ENCODE data around the gene SNIP1.

SNIP1 gene

DNA sequence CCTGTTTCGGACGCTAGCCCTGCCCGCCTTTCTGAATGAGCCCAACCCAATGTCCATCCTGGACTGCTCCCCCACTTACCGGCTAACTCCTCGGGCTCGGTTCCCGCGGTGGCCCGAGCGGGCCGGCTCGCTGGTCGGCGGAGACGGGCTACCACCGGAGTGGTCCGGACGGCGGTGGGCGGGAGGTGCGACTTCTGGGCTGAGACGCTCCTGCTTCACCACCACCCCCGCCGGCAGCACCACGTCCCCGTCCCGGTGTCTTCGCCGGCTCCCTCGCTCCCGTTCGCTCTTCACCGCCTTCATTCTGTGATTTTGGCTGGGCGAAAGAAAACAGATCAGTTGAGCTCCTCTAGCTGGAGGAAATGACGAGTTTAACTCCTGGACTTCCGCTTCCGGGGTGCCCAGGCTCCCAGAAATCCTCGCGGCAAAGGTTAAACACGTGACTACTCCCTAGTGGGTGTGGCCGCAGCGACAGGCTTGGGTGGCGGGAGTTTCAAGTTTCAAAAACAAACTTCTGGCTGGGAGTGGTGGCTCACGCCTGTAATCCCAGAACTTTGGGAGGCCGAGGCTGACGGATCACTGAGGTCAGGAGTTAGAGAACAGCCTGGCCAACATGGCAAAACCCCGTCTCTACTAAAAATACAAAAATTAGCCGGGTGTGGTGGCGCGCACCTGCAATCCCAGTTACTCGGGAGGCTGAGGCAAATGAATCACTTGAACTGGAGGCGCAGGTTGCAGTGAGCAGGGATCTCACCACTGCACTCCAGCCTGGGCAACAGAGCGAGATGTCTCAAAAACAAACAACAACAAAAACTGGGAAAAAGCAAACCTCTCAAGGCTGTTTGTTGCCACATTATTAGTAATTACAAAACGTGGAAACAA lies at the start of gene SNIP1:
TSS of gene SNIP1 (minus strand) at position 367 of the 882 bp plus-strand sequence. CDS start at position 303, 64 bp downstream.
- Histone ChIP-seq H4K20me1 (ENCODE audit: insufficient read depth, low read length) (no peaks in the 10 kb centered on the region), H3K4me2 (ENCODE audit: low read depth, low read length) (peak within 1 kb of the TSS; percentile 71), H3K4me3 (ENCODE audit: low read length) (peak within 1 kb of the TSS; percentile 91), H3K4me1 (ENCODE audit: low read length) (peaks cover 18% of the 10 kb centered on the region), H3F3A (ENCODE audit: insufficient read depth, low read length) (peaks cover 3% of the 10 kb centered on the region; the same call in 1 of the 2 replicates), H3K79me2 (ENCODE audit: low read length) (peaks cover 48% of the 10 kb centered on the region), H3K9ac (ENCODE audit: low read length) (peak within 1 kb of the TSS; percentile 91), H3K9me2 (replicated peaks; ENCODE audit: insufficient read depth, low read length) (no peaks in the 10 kb centered on the region), H3K27me3 (replicated peaks; ENCODE audit: insufficient read depth, low read length) (no peaks in the 10 kb centered on the region), H3K9me3 (replicated peaks; ENCODE audit: insufficient read depth, low read length) (no peaks in the 10 kb centered on the region), H2AFZ (ENCODE audit: low read length) (peak within 1 kb of the TSS; percentile 57), H3K36me3 (replicated peaks; ENCODE audit: insufficient read depth, low read length) (no peaks in the 10 kb centered on the region), H3K27ac (ENCODE audit: low read length) (peak within 1 kb of the TSS; percentile 58; the same call in 1 of the 2 replicates)
- peak; percentile 96 for DNase-seq
- TF ChIP-seq EZH2phosphoT487 (IDR thresholded peaks at IDR 0.05; ENCODE audit: low read length) (no peak), EZH2 (optimal IDR thresholded peaks at IDR 0.05; ENCODE audit: low read depth, low read length) (no peak)
- TF ChIP-seq, protein P1, sequence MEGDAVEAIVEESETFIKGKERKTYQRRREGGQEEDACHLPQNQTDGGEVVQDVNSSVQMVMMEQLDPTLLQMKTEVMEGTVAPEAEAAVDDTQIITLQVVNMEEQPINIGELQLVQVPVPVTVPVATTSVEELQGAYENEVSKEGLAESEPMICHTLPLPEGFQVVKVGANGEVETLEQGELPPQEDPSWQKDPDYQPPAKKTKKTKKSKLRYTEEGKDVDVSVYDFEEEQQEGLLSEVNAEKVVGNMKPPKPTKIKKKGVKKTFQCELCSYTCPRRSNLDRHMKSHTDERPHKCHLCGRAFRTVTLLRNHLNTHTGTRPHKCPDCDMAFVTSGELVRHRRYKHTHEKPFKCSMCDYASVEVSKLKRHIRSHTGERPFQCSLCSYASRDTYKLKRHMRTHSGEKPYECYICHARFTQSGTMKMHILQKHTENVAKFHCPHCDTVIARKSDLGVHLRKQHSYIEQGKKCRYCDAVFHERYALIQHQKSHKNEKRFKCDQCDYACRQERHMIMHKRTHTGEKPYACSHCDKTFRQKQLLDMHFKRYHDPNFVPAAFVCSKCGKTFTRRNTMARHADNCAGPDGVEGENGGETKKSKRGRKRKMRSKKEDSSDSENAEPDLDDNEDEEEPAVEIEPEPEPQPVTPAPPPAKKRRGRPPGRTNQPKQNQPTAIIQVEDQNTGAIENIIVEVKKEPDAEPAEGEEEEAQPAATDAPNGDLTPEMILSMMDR (IDR thresholded peaks at IDR 0.05; ENCODE audit: low read length) = no peak

GRCh38 chr1:37602750-37603694 lies 48.9 kb upstream of the SNIP1 start:
- Histone ChIP-seq H3K79me2 (ENCODE audit: low read length) (no peaks in the 10 kb centered on the region), H3K4me3 (ENCODE audit: low read length) (no peak overlapping the region), H3K9ac (ENCODE audit: low read length) (no peak overlapping the region), H3K4me1 (ENCODE audit: low read length) (peaks cover 7% of the 10 kb centered on the region; the same call in 1 of the 2 replicates), H4K20me1 (ENCODE audit: insufficient read depth, low read length) (no peaks in the 10 kb centered on the region), H3K27me3 (replicated peaks; ENCODE audit: insufficient read depth, low read length) (no peaks in the 10 kb centered on the region), H3K9me3 (replicated peaks; ENCODE audit: insufficient read depth, low read length) (no peaks in the 10 kb centered on the region), H3K36me3 (replicated peaks; ENCODE audit: insufficient read depth, low read length) (no peaks in the 10 kb centered on the region), H3K27ac (ENCODE audit: low read length) (no peak overlapping the region), H2AFZ (ENCODE audit: low read length) (peak overlapping the region; percentile 11; the same call in 1 of the 2 replicates), H3F3A (ENCODE audit: insufficient read depth, low read length) (no peaks in the 10 kb centered on the region), H3K4me2 (ENCODE audit: low read depth, low read length) (peak overlapping the region; percentile 27; the same call in 1 of the 2 replicates), H3K9me2 (replicated peaks; ENCODE audit: insufficient read depth, low read length) (no peaks in the 10 kb centered on the region)
- TF ChIP-seq EZH2 (optimal IDR thresholded peaks at IDR 0.05; ENCODE audit: low read depth, low read length) = no peak
- TF ChIP-seq, protein P1 (IDR thresholded peaks at IDR 0.05; ENCODE audit: low read length) = peak; percentile 86
- no peak for TF ChIP-seq EZH2phosphoT487 (IDR thresholded peaks at IDR 0.05; ENCODE audit: low read length)
- peak; percentile 64 for DNase-seq

DNA sequence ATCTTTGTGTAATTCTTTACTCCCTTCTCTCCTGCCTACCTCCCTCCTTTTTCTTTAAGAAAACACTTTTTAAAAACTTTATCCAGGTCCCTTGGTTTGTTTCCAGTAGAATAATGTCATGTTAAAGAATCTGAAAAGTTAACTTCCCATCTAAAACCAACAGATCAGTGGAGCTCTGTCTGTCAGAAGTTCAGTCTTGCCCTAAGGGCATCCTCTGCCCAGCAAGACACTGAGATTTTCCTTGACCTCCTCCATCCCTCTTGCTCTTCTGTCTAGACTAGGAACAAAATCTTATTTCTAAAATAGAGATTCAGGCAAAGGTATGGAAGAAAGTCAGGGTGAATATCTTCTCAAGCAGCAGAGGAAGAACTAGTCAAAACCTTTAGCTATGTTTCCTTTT lies 47.3 kb upstream of the SNIP1 start:
- Histone ChIP-seq H4K20me1 (ENCODE audit: insufficient read depth, low read length) (no peaks in the 10 kb centered on the region), H3K9me2 (replicated peaks; ENCODE audit: insufficient read depth, low read length) (no peaks in the 10 kb centered on the region), H2AFZ (ENCODE audit: low read length) (no peak overlapping the region), H3F3A (ENCODE audit: insufficient read depth, low read length) (no peaks in the 10 kb centered on the region), H3K79me2 (ENCODE audit: low read length) (no peaks in the 10 kb centered on the region), H3K27me3 (replicated peaks; ENCODE audit: insufficient read depth, low read length) (no peaks in the 10 kb centered on the region), H3K4me1 (ENCODE audit: low read length) (peaks cover 5% of the 10 kb centered on the region), H3K9ac (ENCODE audit: low read length) (no peak overlapping the region), H3K27ac (ENCODE audit: low read length) (no peak overlapping the region), H3K4me2 (ENCODE audit: low read depth, low read length) (no peak overlapping the region), H3K4me3 (ENCODE audit: low read length) (no peak overlapping the region), H3K36me3 (replicated peaks; ENCODE audit: insufficient read depth, low read length) (no peaks in the 10 kb centered on the region), H3K9me3 (replicated peaks; ENCODE audit: insufficient read depth, low read length) (no peaks in the 10 kb centered on the region)
- no peak for DNase-seq
- TF ChIP-seq, protein P1 (IDR thresholded peaks at IDR 0.05; ENCODE audit: low read length) = no peak
- TF ChIP-seq EZH2phosphoT487 (IDR thresholded peaks at IDR 0.05; ENCODE audit: low read length) (no peak), EZH2 (optimal IDR thresholded peaks at IDR 0.05; ENCODE audit: low read depth, low read length) (no peak)

Data from MM.1S (cell line).